Measurements from ENCODE around the gene SDK1.

GRCh38 chr7:3912291-3912690 lies 611.2 kb downstream of the SDK1 start:
- TF ChIP-seq CTCF (IDR thresholded peaks at IDR 0.05; ENCODE audit: low read depth, low read length, poor library complexity, severe bottlenecking) (no peak), EZH2phosphoT487 (IDR thresholded peaks at IDR 0.05; ENCODE audit: borderline replicate concordance, low read length) (no peak)

Data from DOHH2 (cell line).